Activated CD4-positive, alpha-beta T cell treated with anti-CD3 and anti-CD28 coated beads, Interleukin-2, amount 50 U/mL, for 1 hour (primary cell): ENCODE data around the gene AIF1L.
A peak's percentile ranks its signal among the peaks of the same experiment; 100 is the strongest.

Experiments
- DNase-seq: peaks from one replicate; pipeline ENCODE4 v3.0.0-alpha.2; 2020

The AIF1L gene

DNA sequence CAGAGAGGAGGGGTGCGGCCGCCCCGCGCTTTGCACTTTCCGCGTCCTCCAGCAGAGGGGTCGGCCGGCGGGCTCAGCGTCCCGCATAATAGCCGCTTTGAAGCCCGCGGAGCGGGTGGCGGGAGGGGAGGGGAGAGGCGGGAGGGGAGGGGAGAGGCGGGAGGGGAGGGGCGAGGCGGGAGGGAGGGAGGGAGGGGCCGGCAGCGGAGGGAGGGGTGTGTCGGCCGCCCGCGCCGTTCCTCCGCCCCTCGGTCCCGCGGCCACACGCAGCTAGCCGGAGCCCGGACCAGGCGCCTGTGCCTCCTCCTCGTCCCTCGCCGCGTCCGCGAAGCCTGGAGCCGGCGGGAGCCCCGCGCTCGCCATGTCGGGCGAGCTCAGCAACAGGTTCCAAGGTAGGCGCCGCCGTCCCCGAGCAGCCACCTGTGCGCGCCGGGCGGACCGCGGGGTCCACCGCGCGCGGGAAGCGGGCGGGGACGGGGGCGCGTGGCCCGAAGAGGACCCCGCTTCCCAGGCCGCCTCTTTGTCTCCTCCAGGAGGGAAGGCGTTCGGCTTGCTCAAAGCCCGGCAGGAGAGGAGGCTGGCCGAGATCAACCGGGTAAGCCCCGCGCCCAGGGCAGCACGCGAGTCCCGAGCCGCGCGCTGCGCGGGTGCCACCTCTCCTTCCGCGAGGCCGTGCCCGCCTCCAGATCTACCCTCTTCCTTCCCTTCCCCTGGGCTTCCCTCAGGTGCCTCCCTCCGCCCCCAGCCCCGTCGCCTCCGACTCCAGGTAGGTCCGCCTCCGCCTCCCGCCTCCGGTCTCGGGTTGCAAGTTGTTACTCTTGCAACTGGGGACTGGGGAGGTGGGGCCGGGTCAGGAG is at the start of gene AIF1L:
TSS of gene AIF1L (plus strand) at position 263 of the 857 bp plus-strand sequence. CDS start at position 362, 99 bp downstream.
- DNase-seq: peak; percentile 8

GRCh38 chr9:131046581-131047202 is 49.6 kb upstream of the AIF1L start:
- DNase-seq: peak; percentile 69

- no peak for DNase-seq
These were observed 48.0 kb upstream of the AIF1L start for GRCh38 chr9:131048332-131048731.

DNA sequence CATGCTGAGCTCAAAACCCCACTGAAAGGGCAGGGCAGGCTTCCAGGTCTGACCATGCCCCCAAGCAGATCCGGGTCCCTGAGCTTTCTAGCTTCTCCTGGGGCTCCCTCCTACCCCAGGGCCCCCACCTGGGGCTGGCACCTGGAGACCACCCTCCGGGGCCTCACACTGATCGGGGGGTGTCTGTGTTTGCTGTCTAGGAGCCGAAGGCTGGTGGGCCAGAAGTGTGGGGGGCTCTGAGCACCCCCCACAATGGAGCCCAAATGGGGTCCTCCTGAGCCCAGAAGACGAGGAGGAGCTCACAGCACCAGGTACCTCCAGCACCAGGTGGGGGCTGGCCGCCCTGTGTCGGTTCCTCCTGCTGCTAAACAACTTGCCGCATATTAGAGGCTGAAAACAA is 47.5 kb upstream of the AIF1L start:
- no peak for DNase-seq

GRCh38 chr9:131049829-131050715 is 46.3 kb upstream of the AIF1L start:
- no peak for DNase-seq

GRCh38 chr9:131050831-131051230 is 45.5 kb upstream of the AIF1L start:
- DNase-seq: no peak

GRCh38 chr9:131051592-131052517 is 44.5 kb upstream of the AIF1L start:
- DNase-seq: no peak

GRCh38 chr9:131053896-131054295 is 42.4 kb upstream of the AIF1L start:
- no peak for DNase-seq

GRCh38 chr9:131056781-131057506 is 39.4 kb upstream of the AIF1L start:
- no peak for DNase-seq

- no peak for DNase-seq
These were observed 35.3 kb upstream of the AIF1L start for GRCh38 chr9:131060900-131061630.

DNA sequence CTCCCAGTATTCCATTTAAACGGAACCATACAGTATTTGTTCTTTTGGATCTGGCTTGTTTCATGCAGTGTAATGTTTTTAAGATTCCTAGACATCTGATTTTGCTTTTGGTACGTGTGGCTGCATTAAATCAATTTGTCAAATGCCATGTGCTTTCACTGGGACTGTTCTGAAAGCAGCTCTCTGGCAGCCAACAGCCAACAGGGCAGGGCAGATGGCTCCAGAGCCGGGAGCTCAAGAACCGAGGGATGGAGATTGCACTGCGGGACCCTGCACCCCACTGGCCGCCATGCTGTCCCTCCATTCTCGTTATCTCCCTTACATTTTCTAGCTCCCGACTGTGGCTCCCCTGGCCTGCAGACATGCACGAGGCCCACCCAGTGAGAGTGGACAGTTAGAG is 33.4 kb upstream of the AIF1L start:
- DNase-seq: no peak

DNA sequence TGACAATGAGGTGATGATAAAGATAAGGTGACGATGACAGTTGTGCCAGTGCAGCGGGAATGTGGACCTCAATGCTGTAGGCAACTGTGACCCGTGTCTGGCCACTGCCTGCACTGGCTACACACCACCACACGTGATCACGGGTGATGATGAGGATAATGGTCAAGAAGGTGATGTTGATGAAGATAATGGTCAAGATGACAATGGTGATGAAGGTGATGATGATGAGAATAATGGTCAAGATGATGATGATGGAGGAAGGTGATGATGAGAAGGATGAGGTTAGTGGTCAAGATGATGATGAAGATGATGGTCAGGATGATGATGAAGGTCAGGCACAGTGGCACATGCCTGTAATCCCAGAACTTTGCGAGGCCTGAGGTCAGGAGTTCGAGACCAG is 30.7 kb upstream of the AIF1L start:
- no peak for DNase-seq

DNA sequence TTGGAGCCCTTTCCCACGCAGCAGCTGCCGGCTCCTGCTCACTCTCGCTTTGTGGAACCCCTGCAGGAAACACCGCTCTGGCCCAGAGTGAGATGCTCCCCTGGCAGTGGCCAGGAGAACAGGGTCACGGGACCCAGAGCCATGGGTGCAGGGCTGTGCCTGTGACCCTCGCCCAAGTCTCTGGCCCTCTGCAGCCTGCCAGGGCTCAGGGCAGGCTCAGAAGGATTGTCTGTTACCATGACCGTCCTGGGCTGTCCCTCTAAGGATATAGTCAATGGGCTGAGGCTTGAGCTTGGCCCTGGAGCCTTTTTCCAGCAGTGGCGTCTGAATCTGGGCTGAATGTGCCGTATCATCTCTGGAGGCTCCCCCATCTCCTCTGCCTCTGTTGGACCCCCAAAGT is 28.7 kb upstream of the AIF1L start:
- no peak for DNase-seq

- DNase-seq: no peak
These were observed 28.1 kb upstream of the AIF1L start for GRCh38 chr9:131068076-131068816.

DNA sequence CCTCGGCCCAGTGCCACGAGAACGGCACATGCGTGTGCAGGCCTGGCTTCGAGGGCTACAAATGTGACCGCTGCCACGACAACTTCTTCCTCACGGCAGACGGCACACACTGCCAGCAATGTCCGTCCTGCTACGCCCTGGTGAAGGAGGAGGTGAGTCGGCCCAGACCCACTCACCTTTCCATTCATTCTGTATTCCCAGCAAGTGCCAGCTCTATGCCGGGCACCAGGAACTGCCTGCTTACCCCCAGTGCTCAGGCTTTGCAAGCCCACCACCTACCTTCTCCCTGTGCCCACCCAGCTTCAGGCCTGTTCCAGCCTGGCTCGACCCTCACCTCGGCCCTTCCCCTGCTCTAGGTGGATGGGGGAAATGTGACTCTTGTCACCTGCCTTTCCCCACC is 26.6 kb upstream of the AIF1L start:
- no peak for DNase-seq

DNA sequence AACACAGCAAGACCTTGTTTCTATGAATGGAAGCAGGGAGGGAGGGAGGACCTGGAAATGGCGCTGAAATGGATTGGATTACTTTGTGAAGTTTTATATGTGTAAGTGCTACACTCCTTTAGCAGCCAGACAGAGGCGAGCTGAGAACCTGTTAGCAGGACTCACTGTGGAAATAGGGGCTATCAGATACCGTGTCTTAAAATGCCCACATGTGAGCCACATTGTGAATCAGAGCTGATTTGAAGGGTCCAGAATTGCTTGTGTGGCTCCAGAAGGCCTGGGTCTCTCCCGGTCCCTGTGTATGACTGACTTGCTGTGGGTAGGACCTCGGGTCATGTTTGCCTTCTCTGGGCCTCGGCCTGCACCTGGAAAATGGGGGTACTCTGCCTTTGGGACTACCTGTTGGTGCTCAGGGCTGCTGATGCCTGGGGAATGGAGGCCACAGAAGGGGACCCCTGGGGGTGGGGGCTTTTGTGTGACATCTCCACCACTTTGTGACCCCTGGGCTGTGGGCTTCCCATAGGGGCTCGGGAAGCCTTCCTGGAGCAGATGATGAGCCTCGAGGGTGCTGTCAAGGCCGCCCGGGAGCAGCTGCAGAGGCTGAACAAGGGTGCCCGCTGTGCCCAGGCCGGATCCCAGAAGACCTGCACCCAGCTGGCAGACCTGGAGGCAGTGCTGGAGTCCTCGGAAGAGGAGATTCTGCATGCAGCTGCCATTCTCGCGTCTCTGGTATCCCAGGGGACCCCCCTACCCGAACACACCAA is 24.0 kb upstream of the AIF1L start:
- no peak for DNase-seq

GRCh38 chr9:131072871-131073237 is 23.5 kb upstream of the AIF1L start:
- DNase-seq: no peak

GRCh38 chr9:131076347-131077195 is 19.8 kb upstream of the AIF1L start:
- DNase-seq: no peak
